ENCODE measurements around the gene GRB7. TPM values are rescaled to one million over a fixed set of nuclear protein-coding genes. Genes with fewer than 3 reads are reported as not detected.
A peak's percentile ranks its signal among the peaks of the same experiment; 100 is the strongest.
"Not testable (repeated sequence)": the region's sequence is repeated elsewhere in the genome, so short reads cannot be mapped to it uniquely, and the experiment has no call there.

GRB7 gene
- total and polyA plus RNA-seq, 4 experiments from 2014 or later = not detected

DNA sequence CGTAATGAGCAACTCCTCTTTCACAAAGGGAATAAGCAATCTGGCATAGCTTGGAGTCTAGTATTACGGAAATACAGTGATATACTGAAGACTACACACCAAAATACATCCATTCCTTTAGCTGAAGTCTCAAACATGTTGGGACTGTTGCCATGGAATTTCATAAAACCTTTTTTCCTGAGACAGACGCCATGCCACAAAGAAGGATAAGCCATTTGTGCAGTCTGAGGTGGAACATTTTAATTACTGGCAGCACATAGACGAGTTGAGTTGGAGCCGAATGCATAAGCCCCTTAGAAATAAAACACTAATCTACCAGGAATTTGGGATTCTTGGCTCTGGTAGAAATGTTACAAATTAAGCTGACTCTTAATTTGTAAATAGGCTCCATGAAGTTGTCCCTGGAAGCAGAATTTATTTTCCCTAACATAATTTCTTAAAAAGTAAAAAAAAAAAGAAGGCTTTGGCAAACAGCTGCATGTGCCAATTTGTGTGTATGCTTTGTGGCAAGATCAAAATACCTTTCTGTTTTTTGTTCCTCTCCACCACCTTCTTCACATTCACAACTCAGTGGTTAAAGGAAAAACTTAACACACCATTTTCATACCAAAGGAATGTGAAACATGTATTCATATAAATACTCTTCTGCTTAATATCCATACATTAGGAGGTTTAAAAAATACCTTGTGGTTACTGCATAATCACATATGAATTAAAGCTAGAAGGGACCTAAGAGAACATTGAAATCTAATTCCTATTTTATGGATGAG is 25.5 kb downstream of the GRB7 start:
- Mint-ChIP-seq H3K9me3 (peaks cover 0 to 2% (median 0%) of the 10 kb centered on the region in 8 donors), H3K27me3 (no peaks in the 10 kb centered on the region), H3K36me3 (peaks cover 52 to 68% of the 10 kb centered on the region in 2 donors), H3K27ac (peak overlapping the region in 5 of 7 donors; percentile 55 to 85 (median 70)), H3K4me3 (no peak overlapping the region), H3K4me1 (peaks cover 48 to 74% (median 54%) of the 10 kb centered on the region in 4 donors)
- Histone ChIP-seq H3K4me1 (ENCODE audit: insufficient read depth, low read length) (peaks cover 68% of the 10 kb centered on the region), H3K27me3 (ENCODE audit: insufficient read depth, low read length) (no peaks in the 10 kb centered on the region), H3K4me3 (ENCODE audit: low read length in 2 of 2) (no peak overlapping the region), H3K36me3 (ENCODE audit: insufficient read depth, low read length) (peaks cover 40% of the 10 kb centered on the region), H3K9me3 (ENCODE audit: control insufficient read depth in 1 of 2, low read length in 2 of 2) (no peaks in the 10 kb centered on the region), H3K27ac (ENCODE audit: low read depth, low read length) (no peak overlapping the region)
- intact Hi-C loops (cut with micrococcal nuclease) = no loop called here
- CTCF ChIA-PET (ENCODE audit: partially characterized antibody) = interaction anchor here (1.2 to 2.3 kb wide), 4 partner anchors 10 to 142 kb away, joined by 3 to 7 read pairs (median 4); no protein-coding TSS in a partner anchor
- DNase-seq = no peak
- POLR2A ChIA-PET (ENCODE audit: partially characterized antibody) = interaction anchor here (0.6 to 2.0 kb wide), 7 partner anchors 8 to 56 kb away, joined by 3 to 12 read pairs (median 5); no protein-coding TSS in a partner anchor

- CTCF ChIA-PET (ENCODE audit: partially characterized antibody) = interaction anchor here (0.7 to 2.3 kb wide), 3 partner anchors 11 to 141 kb away, joined by 3 to 7 read pairs (median 3); partner anchors contain the start of gene IKZF3
- H3K9me3 ChIP-seq (ENCODE audit: control insufficient read depth in 1 of 2, low read length in 2 of 2); DNase-seq; H3K4me3 Mint-ChIP-seq; intact Hi-C loops (cut with micrococcal nuclease); H3K27ac ChIP-seq (ENCODE audit: low read depth, low read length); H3K4me3 ChIP-seq (ENCODE audit: low read length in 2 of 2); H3K27me3 ChIP-seq (ENCODE audit: insufficient read depth, low read length); H3K9me3 Mint-ChIP-seq; H3K27me3 Mint-ChIP-seq: not testable (repeated sequence)
- peaks cover 59 to 74% of the 10 kb centered on the region in 2 donors for H3K36me3 Mint-ChIP-seq
- POLR2A ChIA-PET (ENCODE audit: partially characterized antibody) = interaction anchor here (0.6 to 2.0 kb wide), 8 partner anchors 9 to 128 kb away, joined by 3 to 12 read pairs (median 4); partner anchors contain the start of gene STARD3
- Histone ChIP-seq H3K36me3 (ENCODE audit: insufficient read depth, low read length) (peaks cover 40% of the 10 kb centered on the region), H3K4me1 (ENCODE audit: insufficient read depth, low read length) (peaks cover 68% of the 10 kb centered on the region)
- H3K27ac Mint-ChIP-seq = peak overlapping the region in 1 of 7 donors; percentile 79
- H3K4me1 Mint-ChIP-seq = peaks cover 48 to 74% (median 54%) of the 10 kb centered on the region in 4 donors
These were observed 26.4 kb downstream of the GRB7 start for GRCh38 chr17:39764171-39764570.

DNA sequence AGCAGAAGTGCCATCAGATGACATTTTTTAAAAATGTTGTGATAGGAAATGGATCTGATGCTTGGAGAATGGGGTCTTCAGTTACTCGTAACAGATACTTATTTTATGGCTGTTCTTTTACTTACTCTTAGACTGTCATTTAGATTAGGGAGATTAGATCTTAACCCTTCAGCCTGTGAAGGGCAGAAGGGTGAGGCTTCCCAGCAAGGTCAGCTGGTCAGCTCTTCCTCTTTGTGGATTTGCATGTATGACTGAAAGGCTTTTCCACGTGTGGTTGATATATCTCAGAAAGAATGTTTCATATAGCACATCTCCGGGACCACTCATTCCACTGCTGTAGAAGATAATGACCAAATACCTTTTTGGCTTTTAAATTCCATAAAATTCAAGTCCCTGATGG is 27.4 kb downstream of the GRB7 start:
- no peaks in the 10 kb centered on the region for H3K9me3 ChIP-seq (ENCODE audit: control insufficient read depth in 1 of 2, low read length in 2 of 2)
- no peak for DNase-seq
- peaks cover 0 to 2% (median 0%) of the 10 kb centered on the region in 8 donors for H3K9me3 Mint-ChIP-seq
- H3K4me1 Mint-ChIP-seq = peaks cover 49 to 75% (median 61%) of the 10 kb centered on the region in 4 donors
- peak overlapping the region in 1 of 8 donors; percentile 6 for H3K4me3 Mint-ChIP-seq
- H3K4me3 ChIP-seq (ENCODE audit: low read length in 2 of 2) = no peak overlapping the region
- H3K27me3 Mint-ChIP-seq = no peaks in the 10 kb centered on the region
- no peaks in the 10 kb centered on the region for H3K27me3 ChIP-seq (ENCODE audit: insufficient read depth, low read length)
- peaks cover 40% of the 10 kb centered on the region for H3K36me3 ChIP-seq (ENCODE audit: insufficient read depth, low read length)
- H3K27ac ChIP-seq (ENCODE audit: low read depth, low read length) = no peak overlapping the region
- intact Hi-C loops (cut with micrococcal nuclease) = no loop called here
- ChIA-PET CTCF (ENCODE audit: partially characterized antibody) (interaction anchor here (0.9 to 2.3 kb wide), 2 partner anchors 11 to 142 kb away, joined by 3 to 7 read pairs; no protein-coding TSS in a partner anchor), POLR2A (ENCODE audit: partially characterized antibody) (interaction anchor here (1.4 to 3.5 kb wide), 3 partner anchors 10 to 54 kb away, joined by 4 to 19 read pairs (median 5); no protein-coding TSS in a partner anchor)
- peak overlapping the region; percentile 42 to 97 (median 79) for H3K27ac Mint-ChIP-seq
- peaks cover 60 to 76% of the 10 kb centered on the region in 2 donors for H3K36me3 Mint-ChIP-seq
- peaks cover 70% of the 10 kb centered on the region for H3K4me1 ChIP-seq (ENCODE audit: insufficient read depth, low read length)

DNA sequence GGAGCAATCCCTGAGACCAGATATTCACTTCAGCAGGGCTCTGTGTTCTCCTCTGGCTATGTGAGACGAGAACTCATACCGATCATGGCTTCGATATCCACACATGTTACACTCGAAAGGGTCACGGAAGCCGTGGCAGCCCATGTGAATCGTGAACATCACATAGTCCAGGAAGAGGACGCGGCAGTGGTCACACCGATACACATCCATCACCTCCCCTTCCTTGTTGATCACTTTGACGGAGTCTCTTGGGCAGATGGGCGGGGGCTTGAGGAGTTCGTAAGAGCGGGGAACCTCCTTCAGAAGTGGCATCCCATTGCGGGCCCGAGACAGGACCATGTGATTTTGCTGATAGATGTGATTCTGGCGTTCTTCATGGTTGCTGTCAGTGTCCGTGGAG is 28.0 kb downstream of the GRB7 start:
- ChIA-PET POLR2A (ENCODE audit: partially characterized antibody) (interaction anchor here (0.9 to 3.5 kb wide), 2 partner anchors 10 to 48 kb away, joined by 4 to 19 read pairs; no protein-coding TSS in a partner anchor), CTCF (ENCODE audit: partially characterized antibody) (interaction anchor here (0.9 to 1.2 kb wide), 2 partner anchors 10 to 11 kb away, joined by 3 read pairs; no protein-coding TSS in a partner anchor)
- Mint-ChIP-seq H3K27me3 (no peaks in the 10 kb centered on the region), H3K36me3 (peaks cover 59 to 76% of the 10 kb centered on the region in 2 donors), H3K27ac (peak overlapping the region in 4 of 7 donors; percentile 56 to 97 (median 90)), H3K4me3 (peak overlapping the region in 1 of 8 donors; percentile 6), H3K9me3 (peaks cover 0 to 2% (median 0%) of the 10 kb centered on the region in 8 donors), H3K4me1 (peaks cover 54 to 81% (median 66%) of the 10 kb centered on the region in 4 donors)
- Histone ChIP-seq H3K36me3 (ENCODE audit: insufficient read depth, low read length) (peaks cover 40% of the 10 kb centered on the region), H3K27me3 (ENCODE audit: insufficient read depth, low read length) (no peaks in the 10 kb centered on the region), H3K4me1 (ENCODE audit: insufficient read depth, low read length) (peaks cover 76% of the 10 kb centered on the region), H3K9me3 (ENCODE audit: control insufficient read depth in 1 of 2, low read length in 2 of 2) (no peaks in the 10 kb centered on the region), H3K27ac (ENCODE audit: low read depth, low read length) (no peak overlapping the region), H3K4me3 (ENCODE audit: low read length in 2 of 2) (no peak overlapping the region)
- intact Hi-C loops (cut with micrococcal nuclease) = no loop called here
- no peak for DNase-seq

- DNase-seq = no peak
- H3K27ac ChIP-seq (ENCODE audit: low read depth, low read length) = peak overlapping the region; percentile 23
- peaks cover 64 to 75% of the 10 kb centered on the region in 2 donors for H3K36me3 Mint-ChIP-seq
- H3K4me3 Mint-ChIP-seq = peak overlapping the region; percentile 37 to 77 (median 52)
- no peak overlapping the region for H3K4me3 ChIP-seq (ENCODE audit: low read length in 2 of 2)
- intact Hi-C loops (cut with micrococcal nuclease) = no loop called here
- no peaks in the 10 kb centered on the region for H3K27me3 Mint-ChIP-seq
- peaks cover 38% of the 10 kb centered on the region for H3K36me3 ChIP-seq (ENCODE audit: insufficient read depth, low read length)
- CTCF ChIA-PET (ENCODE audit: partially characterized antibody) = interaction anchor here (1.2 kb wide), 1 partner anchor 9 kb away, joined by 3 read pairs; no protein-coding TSS in a partner anchor
- H3K4me1 ChIP-seq (ENCODE audit: insufficient read depth, low read length) = peaks cover 84% of the 10 kb centered on the region
- H3K27me3 ChIP-seq (ENCODE audit: insufficient read depth, low read length) = no peaks in the 10 kb centered on the region
- POLR2A ChIA-PET (ENCODE audit: partially characterized antibody) = interaction anchor here (1.1 to 3.5 kb wide), 3 partner anchors 9 to 12 kb away, joined by 4 to 19 read pairs (median 9); no protein-coding TSS in a partner anchor
- H3K9me3 ChIP-seq (ENCODE audit: control insufficient read depth in 1 of 2, low read length in 2 of 2) = no peaks in the 10 kb centered on the region
- H3K4me1 Mint-ChIP-seq = peaks cover 67 to 87% (median 74%) of the 10 kb centered on the region in 4 donors
- peaks cover 0 to 2% (median 0%) of the 10 kb centered on the region in 8 donors for H3K9me3 Mint-ChIP-seq
- peak overlapping the region; percentile 78 to 97 (median 92) for H3K27ac Mint-ChIP-seq
These were observed 29.4 kb downstream of the GRB7 start for GRCh38 chr17:39767147-39767546.

GRCh38 chr17:39769974-39770587 is 32.3 kb downstream of the GRB7 start:
- ChIA-PET CTCF (ENCODE audit: partially characterized antibody) (interaction anchor here (0.7 to 1.9 kb wide), 6 partner anchors 11 to 40 kb away, joined by 3 to 7 read pairs (median 3); partner anchors contain the start of gene MIEN1), POLR2A (ENCODE audit: partially characterized antibody) (interaction anchor here (0.8 to 2.2 kb wide), 20 partner anchors 9 to 148 kb away, joined by 3 to 84 read pairs (median 4); partner anchors contain the start of genes IKZF3 and MIEN1)
- H3K4me3 Mint-ChIP-seq = peak overlapping the region; percentile 33 to 96 (median 66)
- Histone ChIP-seq H3K4me1 (ENCODE audit: insufficient read depth, low read length) (peaks cover 100% of the 10 kb centered on the region), H3K27me3 (ENCODE audit: insufficient read depth, low read length) (no peaks in the 10 kb centered on the region), H3K36me3 (ENCODE audit: insufficient read depth, low read length) (peaks cover 15% of the 10 kb centered on the region), H3K9me3 (ENCODE audit: control insufficient read depth in 1 of 2, low read length in 2 of 2) (no peaks in the 10 kb centered on the region), H3K27ac (ENCODE audit: low read depth, low read length) (peak overlapping the region; percentile 77), H3K4me3 (ENCODE audit: low read length in 2 of 2) (peak overlapping the region in 1 of 2 donors; percentile 6)
- H3K36me3 Mint-ChIP-seq = peaks cover 61 to 74% of the 10 kb centered on the region in 2 donors
- peak; percentile 67 to 92 (median 72) for DNase-seq
- intact Hi-C loops (cut with micrococcal nuclease) = loop anchor here (1.0 to 5.0 kb wide), 5 partner anchors 14 to 552 kb away; partner anchors contain the start of gene PSMD3
- no peaks in the 10 kb centered on the region for H3K27me3 Mint-ChIP-seq
- H3K9me3 Mint-ChIP-seq = peaks cover 0 to 2% (median 0%) of the 10 kb centered on the region in 8 donors
- peaks cover 81 to 100% (median 89%) of the 10 kb centered on the region in 4 donors for H3K4me1 Mint-ChIP-seq
- peak overlapping the region; percentile 88 to 98 (median 95) for H3K27ac Mint-ChIP-seq
